H9 (cell line): ENCODE results near the gene RPL26. TPM values are rescaled to one million over a fixed set of nuclear protein-coding genes. Genes with fewer than 3 reads are reported as not detected.

Source experiments
- DNase-seq: peaks from one replicate; pipeline ENCODE4 v3.0.0-alpha.2; 2017
- H2AFZ ChIP-seq: one replicate; pipeline ENCODE4 v1.6.1; 2013; ENCODE audit warnings: mild to moderate bottlenecking, low read length, control low read depth, moderate library complexity
- H2AK5ac ChIP-seq: 2 replicates; pipeline ENCODE4 v1.6.1; 2013; ENCODE audit warnings: low read length, control low read depth, mixed read lengths; ENCODE audit not compliant: insufficient read length
- H2BK120ac ChIP-seq: one replicate; pipeline ENCODE4 v1.6.1; 2013; ENCODE audit warnings: low read depth, mild to moderate bottlenecking, low read length, control low read depth, inconsistent platforms; ENCODE audit not compliant: poor library complexity, severe bottlenecking
- H2BK12ac ChIP-seq: 2 replicates; pipeline ENCODE4 v1.6.1; 2013; ENCODE audit warnings: low read length, control low read depth, mixed read lengths, low read depth; ENCODE audit not compliant: insufficient read length
- H2BK15ac ChIP-seq: 2 replicates; pipeline ENCODE4 v1.6.1; 2013; ENCODE audit warnings: low read depth, low read length, control low read depth
- H2BK20ac ChIP-seq: one replicate; pipeline ENCODE4 v1.6.1; 2013; ENCODE audit warnings: low read depth, mild to moderate bottlenecking, low read length, control low read depth, inconsistent platforms; ENCODE audit not compliant: poor library complexity, severe bottlenecking
- H2BK5ac ChIP-seq: 2 replicates; pipeline ENCODE4 v1.6.1; 2013; ENCODE audit warnings: low read length, control low read depth, mixed read lengths; ENCODE audit not compliant: insufficient read length
- H3K14ac ChIP-seq: 2 replicates; pipeline ENCODE4 v1.6.1; 2013; ENCODE audit warnings: low read length, control low read depth; ENCODE audit not compliant: insufficient read depth
- H3K18ac ChIP-seq: 2 replicates; pipeline ENCODE4 v1.6.1; 2013; ENCODE audit warnings: low read depth, mild to moderate bottlenecking, mixed read lengths, low read length, control low read depth; ENCODE audit not compliant: insufficient read length
- H3K23ac ChIP-seq: 2 replicates; pipeline ENCODE4 v1.6.1; 2013; ENCODE audit warnings: low read length, control low read depth, mixed read lengths, low read depth; ENCODE audit not compliant: insufficient read length
- H3K23me2 ChIP-seq: 2 replicates; pipeline ENCODE4 v1.6.1; 2013; ENCODE audit warnings: low read depth, mild to moderate bottlenecking, mixed read lengths, low read length, control low read depth; ENCODE audit not compliant: insufficient read length, poor library complexity, severe bottlenecking
- H3K27ac ChIP-seq: 2 replicates; pipeline ENCODE4 v1.5.1; 2013; ENCODE audit warnings: low read length, control low read depth, mixed read lengths, low read depth; ENCODE audit not compliant: insufficient read length
- H3K27me3 ChIP-seq: 2 replicates; pipeline ENCODE4 v1.6.1; 2013; ENCODE audit warnings: low read length, control low read depth, inconsistent platforms; ENCODE audit not compliant: insufficient read depth
- H3K4ac ChIP-seq: 2 replicates; pipeline ENCODE4 v1.6.1; 2013; ENCODE audit warnings: low read depth, mild to moderate bottlenecking, control low read depth, inconsistent platforms, low read length, moderate library complexity
- H3K4me1 ChIP-seq: 2 replicates; pipeline ENCODE4 v1.6.1; 2013; ENCODE audit warnings: low read length, control low read depth, inconsistent platforms; ENCODE audit not compliant: insufficient read depth
- H3K4me2 ChIP-seq: 2 replicates; pipeline ENCODE4 v1.6.1; 2013; ENCODE audit warnings: low read length, control low read depth, mixed read lengths; ENCODE audit not compliant: insufficient read length, insufficient read depth
- H3K56ac ChIP-seq: 2 replicates; pipeline ENCODE4 v1.6.1; 2013; ENCODE audit warnings: low read depth, mild to moderate bottlenecking, mixed read lengths, low read length, control low read depth; ENCODE audit not compliant: insufficient read length
- H3K79me1 ChIP-seq: 2 replicates; pipeline ENCODE4 v1.6.1; 2013; ENCODE audit warnings: low read depth, mild to moderate bottlenecking, moderate library complexity, low read length, control low read depth, inconsistent platforms; ENCODE audit not compliant: insufficient read depth, poor library complexity, severe bottlenecking
- H3K79me2 ChIP-seq: 2 replicates; pipeline ENCODE4 v1.6.1; 2013; ENCODE audit warnings: low read length, control low read depth, inconsistent platforms; ENCODE audit not compliant: insufficient read depth
- H3K9ac ChIP-seq: 2 replicates; pipeline ENCODE4 v1.6.1; 2013; ENCODE audit warnings: low read length, control low read depth, mixed read lengths; ENCODE audit not compliant: insufficient read length; ENCODE audit errors: extremely low read depth
- H3K9me3 ChIP-seq: one replicate; pipeline ENCODE4 v1.6.1; 2013; ENCODE audit warnings: low read depth, low read length, inconsistent platforms; ENCODE audit not compliant: control insufficient read depth
- H3T11ph ChIP-seq: one replicate; pipeline ENCODE4 v1.6.1; 2013; ENCODE audit warnings: mild to moderate bottlenecking, low read length, control low read depth, inconsistent platforms
- H4K20me1 ChIP-seq: one replicate; pipeline ENCODE4 v1.6.1; 2013; ENCODE audit not compliant: control insufficient read depth, insufficient read length, insufficient read depth
- H4K5ac ChIP-seq: 2 replicates; pipeline ENCODE4 v1.6.1; 2013; ENCODE audit warnings: low read depth, mild to moderate bottlenecking, mixed read lengths, low read length, control low read depth; ENCODE audit not compliant: insufficient read length
- H4K8ac ChIP-seq: replicated peaks from 2 replicates; pipeline ENCODE4 v1.6.1; 2013; ENCODE audit warnings: low read length, control low read depth, mixed read lengths, low read depth; ENCODE audit not compliant: insufficient read length
- H4K91ac ChIP-seq: 2 replicates; pipeline ENCODE4 v1.6.1; 2013; ENCODE audit warnings: low read depth, mild to moderate bottlenecking, moderate library complexity, mixed read lengths, low read length, control low read depth; ENCODE audit not compliant: insufficient read length
- H3K27ac Mint-ChIP-seq, 3 experiments: 2 replicates in 2 of 3; 3 replicates in 1 of 3; pipeline ENCODE4 v1.8.0; 2020 to 2021; ENCODE audit warnings: mixed read lengths in 3 of 3, mild to moderate bottlenecking in 1 of 3, moderate library complexity in 1 of 3
- H3K27me3 Mint-ChIP-seq: 2 replicates; pipeline ENCODE4 v1.8.0; 2021; ENCODE audit warnings: low read depth, mild to moderate bottlenecking, moderate library complexity, mixed read lengths
- H3K36me3 Mint-ChIP-seq, 3 experiments: 2 replicates in 2 of 3; 3 replicates in 1 of 3; pipeline ENCODE4 v1.8.0; 2020 to 2021; ENCODE audit warnings: low read depth in 3 of 3, mixed read lengths in 3 of 3; ENCODE audit not compliant: insufficient read depth in 1 of 3
- H3K4me1 Mint-ChIP-seq, 2 experiments: 2 replicates each; pipeline ENCODE4 v1.8.0; 2020; ENCODE audit warnings: mixed read lengths in 2 of 2
- H3K4me3 Mint-ChIP-seq, 2 experiments: 2 replicates in 1 of 2; 3 replicates in 1 of 2; pipeline ENCODE4 v1.8.0; 2020 to 2021; ENCODE audit warnings: mild to moderate bottlenecking in 2 of 2, mixed read lengths in 2 of 2, moderate library complexity in 1 of 2
- H3K9me3 Mint-ChIP-seq, 2 experiments: 2 replicates in 1 of 2; 3 replicates in 1 of 2; pipeline ENCODE4 v1.8.0; 2020; ENCODE audit warnings: mild to moderate bottlenecking in 2 of 2, mixed read lengths in 2 of 2, moderate library complexity in 1 of 2
- WGBS: extraction: QIAGEN DNeasy Blood & Tissue Kit; methylation state at CpG from one replicate; pipeline ENCODE4 v1.1.7; 2013; ENCODE audit warnings: missing lambda C conversion rate, low lambda C conversion rate, mixed read lengths; ENCODE audit not compliant: insufficient read length; ENCODE audit errors: extremely low coverage; 5-methylcytosine and 5-hydroxymethylcytosine counted together
- total RNA-seq: library from RNA; stranded (reverse); gene quantifications from 2 replicates; pipeline ENCODE4 v1.2.1, GENCODE V29; 2021
- TF ChIP-seq, protein P1 (sequence below): fragments of 200-600 bp; sonication (generic); conservative IDR thresholded peaks from 3 replicates; pipeline ENCODE4 v1.8.0; 2021; ENCODE audit warnings: antibody characterized with exemption, mild to moderate bottlenecking

RPL26 gene
- total RNA-seq, 1 experiment from 2014 or later: 2,434 TPM

- Histone ChIP-seq H3K79me2 (peaks cover 11% of the 10 kb centered on the region; the same call in 1 of the 2 replicates), H4K20me1 (no peaks in the 10 kb centered on the region), H3K27ac (peak overlapping the region; percentile 20), H3K4me2 (peak overlapping the region; percentile 96), H2BK15ac (no peak overlapping the region), H2AK5ac (no peak overlapping the region), H3K4ac (peak overlapping the region; percentile 84; the same call in 1 of the 2 replicates), H2AFZ (no peak overlapping the region), H2BK20ac (no peak overlapping the region), H3K27me3 (no peaks in the 10 kb centered on the region), H2BK120ac (no peak overlapping the region), H3K14ac (peak overlapping the region; percentile 93), H3T11ph (no peak overlapping the region), H3K23me2 (peaks cover 6% of the 10 kb centered on the region), H3K9ac (peak overlapping the region; percentile 100), H2BK5ac (no peak overlapping the region), H3K56ac (no peak overlapping the region), H3K23ac (no peak overlapping the region), H3K4me1 (no peaks in the 10 kb centered on the region; the same call in 1 of the 2 replicates), H4K91ac (no peak overlapping the region), H3K79me1 (no peaks in the 10 kb centered on the region), H2BK12ac (no peak overlapping the region), H4K8ac (no peak overlapping the region), H3K18ac (peak overlapping the region; percentile 63), H3K9me3 (no peaks in the 10 kb centered on the region), H4K5ac (no peak overlapping the region)
- H3K36me3 Mint-ChIP-seq: peaks cover 47 to 53% (median 52%) of the 10 kb centered on the region in 3 experiments
- H3K4me1 Mint-ChIP-seq: peaks cover 37 to 52% of the 10 kb centered on the region in 2 experiments
- no peak for DNase-seq
- H3K9me3 Mint-ChIP-seq: no peaks in the 10 kb centered on the region; a peak in 1 of 5 replicates
- H3K4me3 Mint-ChIP-seq: peak overlapping the region; percentile 99 to 100
- TF ChIP-seq, protein P1, sequence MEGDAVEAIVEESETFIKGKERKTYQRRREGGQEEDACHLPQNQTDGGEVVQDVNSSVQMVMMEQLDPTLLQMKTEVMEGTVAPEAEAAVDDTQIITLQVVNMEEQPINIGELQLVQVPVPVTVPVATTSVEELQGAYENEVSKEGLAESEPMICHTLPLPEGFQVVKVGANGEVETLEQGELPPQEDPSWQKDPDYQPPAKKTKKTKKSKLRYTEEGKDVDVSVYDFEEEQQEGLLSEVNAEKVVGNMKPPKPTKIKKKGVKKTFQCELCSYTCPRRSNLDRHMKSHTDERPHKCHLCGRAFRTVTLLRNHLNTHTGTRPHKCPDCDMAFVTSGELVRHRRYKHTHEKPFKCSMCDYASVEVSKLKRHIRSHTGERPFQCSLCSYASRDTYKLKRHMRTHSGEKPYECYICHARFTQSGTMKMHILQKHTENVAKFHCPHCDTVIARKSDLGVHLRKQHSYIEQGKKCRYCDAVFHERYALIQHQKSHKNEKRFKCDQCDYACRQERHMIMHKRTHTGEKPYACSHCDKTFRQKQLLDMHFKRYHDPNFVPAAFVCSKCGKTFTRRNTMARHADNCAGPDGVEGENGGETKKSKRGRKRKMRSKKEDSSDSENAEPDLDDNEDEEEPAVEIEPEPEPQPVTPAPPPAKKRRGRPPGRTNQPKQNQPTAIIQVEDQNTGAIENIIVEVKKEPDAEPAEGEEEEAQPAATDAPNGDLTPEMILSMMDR: no peak
- WGBS: no CpG with 5 or more reads among the region's 15 CpGs
- peak overlapping the region; percentile 99 to 100 (median 99) for H3K27ac Mint-ChIP-seq
- peaks cover 2% of the 10 kb centered on the region; the same call in 1 of the 2 replicates for H3K27me3 Mint-ChIP-seq
Measured at GRCh38 chr17:8382880-8383142, 182 bp downstream of the RPL26 start.
